Right lobe of liver (tissue), 4 donors: ENCODE data around the gene RAX.

Experiments used
- POLR2A ChIP-seq: fragments of 450-650 bp; IDR thresholded peaks from one replicate; pipeline ENCODE4 v1.6.1; 2017; ENCODE audit warnings: antibody characterized with exemption, mild to moderate bottlenecking
- TF ChIP-seq, protein P1 (sequence below), 4 donors: fragments of 200-600 bp in 3 of 4; fragments of 450-650 bp in 1 of 4; IDR thresholded peaks; one replicate each; pipeline versions ENCODE4 v1.5.1 to v1.8.0; 2016 to 2022; ENCODE audit warnings: antibody characterized with exemption in 4 of 4, mild to moderate bottlenecking in 2 of 4
- donor health status: DM: no; HTN: no; CAD: no.
- donor health status: DM: no; HTN: no; CAD: no.
- donor health status: DM: no; HTN: yes; CAD: no.

DNA sequence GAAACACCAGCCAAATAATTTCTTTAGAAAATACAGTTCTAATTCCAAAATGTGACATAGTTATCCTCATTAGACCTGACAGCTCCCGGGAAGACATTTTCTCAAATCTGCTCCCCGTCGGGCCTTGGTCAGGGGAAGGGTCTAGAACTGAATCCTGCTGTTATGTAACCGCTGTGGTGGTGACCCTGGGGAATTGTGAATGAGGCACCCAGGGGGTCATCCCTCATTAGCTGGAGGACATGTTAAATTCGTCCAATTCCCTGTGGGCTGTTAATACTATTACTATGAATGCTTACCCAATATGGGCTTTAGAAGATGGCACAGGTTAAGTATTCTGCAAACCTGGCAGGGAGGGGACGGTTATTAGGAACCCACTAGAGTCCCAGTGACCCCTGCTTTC is 33.4 kb upstream of the RAX start:
- TF ChIP-seq, protein P1, sequence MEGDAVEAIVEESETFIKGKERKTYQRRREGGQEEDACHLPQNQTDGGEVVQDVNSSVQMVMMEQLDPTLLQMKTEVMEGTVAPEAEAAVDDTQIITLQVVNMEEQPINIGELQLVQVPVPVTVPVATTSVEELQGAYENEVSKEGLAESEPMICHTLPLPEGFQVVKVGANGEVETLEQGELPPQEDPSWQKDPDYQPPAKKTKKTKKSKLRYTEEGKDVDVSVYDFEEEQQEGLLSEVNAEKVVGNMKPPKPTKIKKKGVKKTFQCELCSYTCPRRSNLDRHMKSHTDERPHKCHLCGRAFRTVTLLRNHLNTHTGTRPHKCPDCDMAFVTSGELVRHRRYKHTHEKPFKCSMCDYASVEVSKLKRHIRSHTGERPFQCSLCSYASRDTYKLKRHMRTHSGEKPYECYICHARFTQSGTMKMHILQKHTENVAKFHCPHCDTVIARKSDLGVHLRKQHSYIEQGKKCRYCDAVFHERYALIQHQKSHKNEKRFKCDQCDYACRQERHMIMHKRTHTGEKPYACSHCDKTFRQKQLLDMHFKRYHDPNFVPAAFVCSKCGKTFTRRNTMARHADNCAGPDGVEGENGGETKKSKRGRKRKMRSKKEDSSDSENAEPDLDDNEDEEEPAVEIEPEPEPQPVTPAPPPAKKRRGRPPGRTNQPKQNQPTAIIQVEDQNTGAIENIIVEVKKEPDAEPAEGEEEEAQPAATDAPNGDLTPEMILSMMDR (IDR thresholded peaks at IDR 0.05): no peak
- TF ChIP-seq POLR2A: no peak
